ENCODE measurements around the gene IQSEC1.

Gene IQSEC1

GRCh38 chr3:13068269-13069010 lies 4.8 kb downstream of the IQSEC1 start:
- TF ChIP-seq TAF1 (IDR thresholded peaks at IDR 0.05; ENCODE audit: borderline replicate concordance, insufficient read depth, low read length) (no peak), SIN3A (IDR thresholded peaks at IDR 0.05; ENCODE audit: borderline replicate concordance, insufficient read depth, low read length) (no peak)

GRCh38 chr3:13067778-13068177 lies 5.5 kb downstream of the IQSEC1 start:
- no peak for TF ChIP-seq TAF1 (IDR thresholded peaks at IDR 0.05; ENCODE audit: borderline replicate concordance, insufficient read depth, low read length)
- TF ChIP-seq SIN3A (IDR thresholded peaks at IDR 0.05; ENCODE audit: borderline replicate concordance, insufficient read depth, low read length), result no peak
- TF ChIP-seq REST (IDR thresholded peaks at IDR 0.05; ENCODE audit: insufficient read depth in 1 of 2, low read depth in 2 of 2, low read length in 2 of 2), result no peak
- no peak for TF ChIP-seq FOXP2 (optimal IDR thresholded peaks at IDR 0.05; ENCODE audit: borderline replicate concordance, extremely low read depth, extremely low read length, insufficient read depth)
- TF ChIP-seq POLR2AphosphoS5 (IDR thresholded peaks at IDR 0.05; ENCODE audit: low read depth, low read length), result no peak

GRCh38 chr3:13066834-13067233 lies 6.4 kb downstream of the IQSEC1 start:
- no peak for TF ChIP-seq POLR2AphosphoS5 (IDR thresholded peaks at IDR 0.05; ENCODE audit: low read depth, low read length)
- TF ChIP-seq SIN3A (IDR thresholded peaks at IDR 0.05; ENCODE audit: borderline replicate concordance, insufficient read depth, low read length), result no peak
- TF ChIP-seq FOXP2 (optimal IDR thresholded peaks at IDR 0.05; ENCODE audit: borderline replicate concordance, extremely low read depth, extremely low read length, insufficient read depth), result no peak
- TF ChIP-seq TAF1 (IDR thresholded peaks at IDR 0.05; ENCODE audit: borderline replicate concordance, insufficient read depth, low read length), result no peak
- no peak for TF ChIP-seq REST (IDR thresholded peaks at IDR 0.05; ENCODE audit: insufficient read depth in 1 of 2, low read depth in 2 of 2, low read length in 2 of 2)

GRCh38 chr3:13066236-13066635 lies 7.0 kb downstream of the IQSEC1 start:
- TF ChIP-seq REST (IDR thresholded peaks at IDR 0.05; ENCODE audit: insufficient read depth in 1 of 2, low read depth in 2 of 2, low read length in 2 of 2) (no peak), FOXP2 (optimal IDR thresholded peaks at IDR 0.05; ENCODE audit: borderline replicate concordance, extremely low read depth, extremely low read length, insufficient read depth) (no peak), POLR2AphosphoS5 (IDR thresholded peaks at IDR 0.05; ENCODE audit: low read depth, low read length) (no peak), TAF1 (IDR thresholded peaks at IDR 0.05; ENCODE audit: borderline replicate concordance, insufficient read depth, low read length) (no peak), SIN3A (IDR thresholded peaks at IDR 0.05; ENCODE audit: borderline replicate concordance, insufficient read depth, low read length) (no peak)

- TF ChIP-seq FOXP2 (optimal IDR thresholded peaks at IDR 0.05; ENCODE audit: borderline replicate concordance, extremely low read depth, extremely low read length, insufficient read depth), result no peak
- TF ChIP-seq SIN3A (IDR thresholded peaks at IDR 0.05; ENCODE audit: borderline replicate concordance, insufficient read depth, low read length), result no peak
- TF ChIP-seq POLR2AphosphoS5 (IDR thresholded peaks at IDR 0.05; ENCODE audit: low read depth, low read length), result no peak
- no peak for TF ChIP-seq TAF1 (IDR thresholded peaks at IDR 0.05; ENCODE audit: borderline replicate concordance, insufficient read depth, low read length)
- TF ChIP-seq REST (IDR thresholded peaks at IDR 0.05; ENCODE audit: insufficient read depth in 1 of 2, low read depth in 2 of 2, low read length in 2 of 2), result no peak
These were observed 7.5 kb downstream of the IQSEC1 start for GRCh38 chr3:13065727-13066126.
